Cardiac muscle cell (in vitro differentiated cells and primary cell): ENCODE measurements around the gene NME9. TPM values are rescaled to one million over a fixed set of nuclear protein-coding genes. Genes with fewer than 3 reads are reported as not detected.

ENCODE experiments used
- DNase-seq, 2 donors: peaks; one replicate each; pipeline versions ENCODE4 v3.0.0 to v3.0.0-alpha.2; 2010 to 2017; ENCODE audit warnings: low read depth in 1 of 2, low spot score in 1 of 2
- H3K27ac ChIP-seq: fragments of 200-600 bp; sonication (generic); 2 replicates; pipeline ENCODE4 v1.5.1; 2016
- H3K27me3 ChIP-seq: fragments of 200-600 bp; sonication (generic); 2 replicates; pipeline ENCODE4 v1.6.0; 2016; ENCODE audit warnings: control low read depth
- H3K36me3 ChIP-seq: fragments of 200-600 bp; sonication (generic); 2 replicates; pipeline ENCODE4 v1.5.1; 2016; ENCODE audit warnings: control low read depth
- H3K4me1 ChIP-seq: fragments of 200-600 bp; sonication (generic); 2 replicates; pipeline ENCODE4 v1.8.1; 2017; ENCODE audit warnings: low read depth, mild to moderate bottlenecking, mixed run types
- H3K4me3 ChIP-seq: fragments of 200-600 bp; sonication (generic); 2 replicates; pipeline ENCODE4 v1.5.1; 2016; ENCODE audit warnings: mild to moderate bottlenecking
- H3K9me3 ChIP-seq: fragments of 200-600 bp; sonication (generic); 2 replicates; pipeline ENCODE4 v1.5.1; 2017; ENCODE audit warnings: low read depth, mild to moderate bottlenecking, control low read depth
- CTCF ChIP-seq: IDR thresholded peaks from 2 replicates; pipeline ENCODE4 v1.5.1; 2012; ENCODE audit warnings: low read depth, mild to moderate bottlenecking, low read length
- polyA plus RNA-seq: library from polyadenylated mRNA; unstranded; fragments of >200 nt; fragmentation: Nextera tagmentation; extraction: Ambion mirVana; gene quantifications from 2 replicates; pipeline ENCODE4 v1.2.1, GENCODE V29; 2016
- total RNA-seq: library from RNA; depleted of rRNA; stranded (reverse); fragments of >200 nt; gene quantifications from 2 replicates; pipeline ENCODE4 v1.2.3, GENCODE V29; 2016

NME9 gene
- total and polyA plus RNA-seq, 2 experiments from 2014 or later: 2.9 to 5.1 TPM

DNA sequence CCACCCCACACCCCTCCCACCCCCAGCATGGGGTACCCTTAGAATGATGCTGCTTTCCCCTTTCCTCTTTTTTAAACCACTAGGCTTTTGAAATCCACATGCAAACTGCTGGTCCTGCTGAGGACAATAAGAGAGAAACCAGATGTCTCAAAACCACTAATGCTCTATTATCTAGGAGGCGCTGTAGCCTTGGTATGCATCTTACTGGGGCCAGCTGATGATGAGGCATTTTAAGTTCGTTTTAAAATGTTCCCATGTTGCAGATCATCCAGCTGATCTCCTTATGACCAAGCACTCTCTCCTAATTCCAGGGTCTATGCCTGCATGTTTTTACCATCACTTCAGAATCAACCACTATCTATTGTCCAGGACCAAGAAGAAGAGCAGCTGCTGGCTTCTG, 1.3 kb downstream of the NME9 start:
- Histone ChIP-seq H3K4me1 (no peaks in the 10 kb centered on the region), H3K36me3 (no peaks in the 10 kb centered on the region), H3K27me3 (no peaks in the 10 kb centered on the region), H3K27ac (no peak overlapping the region), H3K9me3 (no peaks in the 10 kb centered on the region), H3K4me3 (no peak overlapping the region)
- TF ChIP-seq CTCF: peak; percentile 37
- peak; percentile 34 to 69 for DNase-seq

DNA sequence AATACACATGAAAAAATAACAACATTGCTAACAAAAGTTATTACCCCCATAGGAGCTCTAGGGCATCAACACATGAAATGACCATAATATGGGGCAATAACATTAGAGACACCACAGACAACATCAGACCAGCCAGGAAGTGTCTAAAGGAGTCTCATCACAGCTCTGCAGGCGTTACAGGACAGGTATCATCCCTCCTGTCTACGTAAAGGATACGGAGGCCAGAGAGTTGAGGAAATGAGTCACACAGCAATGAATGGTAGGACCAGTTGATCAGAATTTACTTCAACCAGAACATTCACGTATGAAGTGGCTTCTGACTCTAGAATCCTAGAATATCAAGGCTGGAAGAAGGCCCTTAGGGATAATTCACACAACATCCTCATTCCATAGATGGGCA, 1.8 kb downstream of the NME9 start:
- no peak for DNase-seq
- Histone ChIP-seq H3K36me3 (no peaks in the 10 kb centered on the region), H3K27ac (no peak overlapping the region), H3K4me3 (no peak overlapping the region), H3K9me3 (no peaks in the 10 kb centered on the region), H3K27me3 (no peaks in the 10 kb centered on the region), H3K4me1 (no peaks in the 10 kb centered on the region)
- TF ChIP-seq CTCF: no peak

- H3K27ac ChIP-seq: no peak overlapping the region
- no peaks in the 10 kb centered on the region for H3K9me3 ChIP-seq
- no peaks in the 10 kb centered on the region for H3K27me3 ChIP-seq
- DNase-seq: no peak
- no peak overlapping the region for H3K4me3 ChIP-seq
- H3K4me1 ChIP-seq: no peaks in the 10 kb centered on the region
- H3K36me3 ChIP-seq: no peaks in the 10 kb centered on the region
- no peak for TF ChIP-seq CTCF
Measured at GRCh38 chr3:138326866-138327595, 2.6 kb downstream of the NME9 start.

GRCh38 chr3:138325990-138326389, 3.7 kb downstream of the NME9 start:
- DNase-seq: no peak
- no peaks in the 10 kb centered on the region for H3K36me3 ChIP-seq
- no peak overlapping the region for H3K27ac ChIP-seq
- H3K4me1 ChIP-seq: no peaks in the 10 kb centered on the region
- TF ChIP-seq CTCF: no peak
- no peak overlapping the region for H3K4me3 ChIP-seq
- no peaks in the 10 kb centered on the region for H3K9me3 ChIP-seq
- no peaks in the 10 kb centered on the region for H3K27me3 ChIP-seq

DNA sequence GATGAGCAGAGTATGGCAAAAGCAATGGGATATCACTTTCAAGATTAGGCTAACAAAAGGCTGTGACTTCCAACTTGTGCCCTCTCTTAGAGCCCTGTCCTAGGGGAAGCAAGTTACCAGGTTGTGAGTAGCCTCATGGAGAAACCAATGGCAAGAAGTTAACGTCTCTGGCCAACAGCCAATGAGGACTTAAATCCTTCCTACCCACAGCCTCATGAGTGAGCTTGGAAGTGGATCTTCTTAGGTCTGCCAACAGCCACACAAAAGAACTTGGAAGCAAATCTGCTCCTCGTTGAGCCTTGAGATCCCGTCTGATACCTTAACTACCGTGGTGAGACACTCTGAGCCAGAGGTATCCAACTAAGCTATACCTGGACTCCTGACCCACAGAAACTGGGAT, 5.7 kb downstream of the NME9 start:
- Histone ChIP-seq H3K9me3 (no peaks in the 10 kb centered on the region), H3K4me3 (no peak overlapping the region), H3K27me3 (no peaks in the 10 kb centered on the region), H3K27ac (no peak overlapping the region), H3K4me1 (no peaks in the 10 kb centered on the region), H3K36me3 (no peaks in the 10 kb centered on the region)
- peak in 1 of 2 donors; percentile 18 for DNase-seq
- no peak for TF ChIP-seq CTCF
